Osteocyte (in vitro differentiated cells): ENCODE results near the gene TRABD2A. TPM values are rescaled to one million over a fixed set of nuclear protein-coding genes. Genes with fewer than 3 reads are reported as not detected.
"Not testable (repeated sequence)": the region's sequence is repeated elsewhere in the genome, so short reads cannot be mapped to it uniquely, and the experiment has no call there.

ENCODE experiments used
- DNase-seq: peaks from one replicate; pipeline ENCODE4 v3.0.0; 2021; ENCODE audit warnings: mixed read lengths; ENCODE audit not compliant: unreplicated experiment; ENCODE audit errors: extremely low spot score
- H3K27ac Mint-ChIP-seq: one replicate; pipeline ENCODE4 v1.8.0; 2021; ENCODE audit warnings: mild to moderate bottlenecking, mixed read lengths; ENCODE audit not compliant: unreplicated experiment
- H3K27me3 Mint-ChIP-seq: one replicate; pipeline ENCODE4 v1.8.0; 2021; ENCODE audit warnings: mixed read lengths; ENCODE audit not compliant: unreplicated experiment
- H3K36me3 Mint-ChIP-seq: one replicate; pipeline ENCODE4 v1.8.0; 2021; ENCODE audit warnings: mixed read lengths; ENCODE audit not compliant: unreplicated experiment
- H3K4me1 Mint-ChIP-seq: one replicate; pipeline ENCODE4 v1.8.0; 2021; ENCODE audit warnings: mixed read lengths; ENCODE audit not compliant: unreplicated experiment
- H3K4me3 Mint-ChIP-seq: one replicate; pipeline ENCODE4 v1.8.0; 2021; ENCODE audit warnings: mild to moderate bottlenecking, moderate library complexity, mixed read lengths; ENCODE audit not compliant: unreplicated experiment
- H3K9me3 Mint-ChIP-seq: one replicate; pipeline ENCODE4 v1.8.0; 2021; ENCODE audit warnings: mixed read lengths; ENCODE audit not compliant: unreplicated experiment
- total RNA-seq: library from RNA; stranded (reverse); gene quantifications from 2 replicates; pipeline ENCODE4 v1.2.1, GENCODE V29; 2021
- TF ChIP-seq, protein P1 (sequence below): fragments of 200-600 bp; sonication (generic); IDR thresholded peaks from 2 replicates; pipeline ENCODE4 v1.5.0; 2021; ENCODE audit warnings: antibody characterized with exemption, mild to moderate bottlenecking, moderate library complexity

The TRABD2A gene
- total RNA-seq, 1 donor from 2014 or later = 0.99 TPM

DNA sequence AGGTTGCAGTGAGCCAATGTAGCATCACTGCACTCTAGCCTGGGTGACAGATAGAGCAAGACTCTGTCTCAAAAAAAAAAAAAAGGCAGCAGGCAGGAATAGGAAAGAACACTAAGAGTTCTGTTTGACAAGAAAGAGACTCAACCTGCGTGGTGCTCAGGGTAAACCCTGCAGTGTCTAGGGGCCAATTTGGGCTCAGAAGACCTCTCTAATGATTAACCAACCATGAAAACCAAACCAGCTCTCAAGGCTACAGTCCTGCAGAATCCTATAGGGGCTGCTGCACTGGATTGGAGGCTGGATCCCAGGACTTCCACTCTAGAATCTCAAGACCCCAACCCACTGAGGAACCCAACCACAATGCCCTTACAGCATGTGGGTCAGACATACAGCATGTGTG lies 2.4 kb downstream of the TRABD2A start:
- Mint-ChIP-seq H3K4me3 (no peak overlapping the region), H3K27me3 (peaks cover 52% of the 10 kb centered on the region), H3K27ac (no peak overlapping the region), H3K9me3 (no peaks in the 10 kb centered on the region), H3K36me3 (no peaks in the 10 kb centered on the region), H3K4me1 (peaks cover 30% of the 10 kb centered on the region)
- peak; percentile 46 for DNase-seq
- TF ChIP-seq, protein P1, sequence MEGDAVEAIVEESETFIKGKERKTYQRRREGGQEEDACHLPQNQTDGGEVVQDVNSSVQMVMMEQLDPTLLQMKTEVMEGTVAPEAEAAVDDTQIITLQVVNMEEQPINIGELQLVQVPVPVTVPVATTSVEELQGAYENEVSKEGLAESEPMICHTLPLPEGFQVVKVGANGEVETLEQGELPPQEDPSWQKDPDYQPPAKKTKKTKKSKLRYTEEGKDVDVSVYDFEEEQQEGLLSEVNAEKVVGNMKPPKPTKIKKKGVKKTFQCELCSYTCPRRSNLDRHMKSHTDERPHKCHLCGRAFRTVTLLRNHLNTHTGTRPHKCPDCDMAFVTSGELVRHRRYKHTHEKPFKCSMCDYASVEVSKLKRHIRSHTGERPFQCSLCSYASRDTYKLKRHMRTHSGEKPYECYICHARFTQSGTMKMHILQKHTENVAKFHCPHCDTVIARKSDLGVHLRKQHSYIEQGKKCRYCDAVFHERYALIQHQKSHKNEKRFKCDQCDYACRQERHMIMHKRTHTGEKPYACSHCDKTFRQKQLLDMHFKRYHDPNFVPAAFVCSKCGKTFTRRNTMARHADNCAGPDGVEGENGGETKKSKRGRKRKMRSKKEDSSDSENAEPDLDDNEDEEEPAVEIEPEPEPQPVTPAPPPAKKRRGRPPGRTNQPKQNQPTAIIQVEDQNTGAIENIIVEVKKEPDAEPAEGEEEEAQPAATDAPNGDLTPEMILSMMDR = no peak

DNA sequence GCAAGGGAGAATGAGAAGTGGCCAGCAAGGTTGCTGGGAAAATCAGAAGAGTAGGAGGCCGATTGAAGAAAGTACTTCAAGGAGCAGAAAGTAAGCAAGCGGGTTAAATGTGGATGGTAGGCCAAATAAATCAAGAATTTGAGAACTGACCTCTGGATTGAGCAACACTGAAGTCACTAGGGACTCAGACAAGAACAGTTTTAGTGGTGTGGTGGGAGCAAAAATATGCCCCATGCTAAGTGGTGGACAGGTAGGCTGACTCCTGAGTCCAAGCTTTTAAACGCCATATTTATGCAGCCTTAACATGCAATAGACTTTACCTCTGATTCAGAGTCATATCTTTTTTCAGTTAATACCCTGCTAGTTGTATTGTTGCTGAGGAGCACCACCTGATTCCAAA lies 4.5 kb downstream of the TRABD2A start:
- no peak overlapping the region for H3K27ac Mint-ChIP-seq

DNA sequence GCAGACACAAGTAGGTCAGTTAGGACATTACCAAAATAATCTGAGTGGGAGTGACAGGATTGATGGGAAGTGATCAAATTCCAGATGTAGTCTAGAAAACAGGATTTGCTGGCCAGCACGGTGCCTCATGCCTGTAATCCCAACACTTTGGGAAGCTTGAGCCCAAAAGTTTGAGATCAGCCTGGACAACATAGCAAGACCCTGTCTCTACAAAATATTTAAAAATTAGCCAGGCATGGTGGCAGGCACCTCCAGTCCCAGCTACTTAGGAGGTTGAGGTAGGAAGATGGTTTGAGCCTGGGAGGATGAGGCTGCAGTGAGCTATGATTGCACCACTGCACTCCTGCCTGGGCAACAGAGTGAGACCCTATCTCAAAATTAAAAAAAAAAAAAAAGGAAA lies 5.3 kb downstream of the TRABD2A start:
- not testable (repeated sequence) for DNase-seq, H3K36me3 Mint-ChIP-seq, H3K4me3 Mint-ChIP-seq, H3K27ac Mint-ChIP-seq, H3K9me3 Mint-ChIP-seq
- H3K4me1 Mint-ChIP-seq = peaks cover 12% of the 10 kb centered on the region
- peaks cover 54% of the 10 kb centered on the region for H3K27me3 Mint-ChIP-seq

More for the DNA sequence above, 4.5 kb downstream of the TRABD2A start:
- peaks cover 18% of the 10 kb centered on the region for H3K4me1 Mint-ChIP-seq
- no peaks in the 10 kb centered on the region for H3K9me3 Mint-ChIP-seq
- TF ChIP-seq, protein P1 = no peak
- no peak for DNase-seq
- H3K36me3 Mint-ChIP-seq = no peaks in the 10 kb centered on the region
- H3K27me3 Mint-ChIP-seq = peaks cover 59% of the 10 kb centered on the region
- no peak overlapping the region for H3K4me3 Mint-ChIP-seq

DNA sequence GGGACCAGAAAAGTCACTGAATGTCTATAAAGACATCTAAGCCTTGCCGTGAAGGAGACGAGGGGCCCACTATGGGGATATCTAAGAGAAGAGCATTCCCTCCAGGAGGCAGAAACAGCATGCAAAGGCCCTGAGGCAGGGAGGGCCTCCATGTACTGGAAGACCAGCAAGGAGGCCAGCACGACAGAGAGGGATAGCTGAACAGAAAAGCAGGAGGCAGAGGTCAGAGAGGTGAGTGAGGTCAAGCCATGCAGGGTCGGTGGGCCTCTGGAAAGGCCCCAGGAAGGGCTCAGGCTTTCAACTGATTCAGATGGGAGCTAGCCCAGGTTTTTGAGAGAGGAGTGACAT lies 5.7 kb downstream of the TRABD2A start:
- H3K4me1 Mint-ChIP-seq = peaks cover 8% of the 10 kb centered on the region
- no peak for DNase-seq
- no peaks in the 10 kb centered on the region for H3K9me3 Mint-ChIP-seq
- TF ChIP-seq, protein P1 = no peak
- peaks cover 54% of the 10 kb centered on the region for H3K27me3 Mint-ChIP-seq
- no peak overlapping the region for H3K4me3 Mint-ChIP-seq
- H3K27ac Mint-ChIP-seq = no peak overlapping the region
- no peaks in the 10 kb centered on the region for H3K36me3 Mint-ChIP-seq

DNA sequence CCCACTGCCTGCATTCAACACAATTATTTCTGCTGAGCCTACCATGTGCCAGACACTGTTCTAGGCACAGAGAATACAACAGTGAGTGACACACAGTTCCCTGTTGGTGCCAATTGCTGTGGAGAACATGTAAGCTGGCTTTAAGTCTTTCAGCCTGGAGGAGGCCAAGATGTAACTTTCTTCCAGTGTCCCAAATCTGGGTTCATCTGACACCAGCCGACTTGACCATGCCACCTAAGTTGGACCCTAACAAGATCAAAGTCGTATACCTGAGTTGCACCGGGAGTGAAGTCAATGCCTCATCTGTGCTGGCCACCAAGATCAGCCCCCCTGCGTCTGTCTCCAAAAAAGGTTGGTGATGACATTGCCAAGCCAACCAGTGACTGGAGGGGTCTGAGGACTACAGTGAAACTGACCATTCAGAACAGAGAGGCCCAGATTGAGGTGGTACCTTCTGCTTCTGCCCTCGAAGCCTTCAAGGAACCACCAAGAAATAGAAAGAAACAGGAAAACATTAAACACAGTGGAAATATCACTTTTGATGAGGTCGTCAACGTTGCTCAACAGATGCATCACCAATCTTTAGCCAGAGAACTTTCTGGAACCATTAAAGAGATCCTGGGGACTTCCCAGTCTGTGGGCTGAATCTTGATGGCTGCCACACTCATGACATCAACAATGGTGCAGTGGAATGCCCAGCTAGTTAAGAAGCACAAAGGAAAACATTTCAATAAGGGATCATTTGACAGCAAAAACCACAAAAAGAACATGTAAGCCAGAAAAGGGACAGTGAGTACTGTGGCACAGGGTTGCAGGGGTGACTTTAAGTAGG lies 6.3 kb downstream of the TRABD2A start:
- TF ChIP-seq, protein P1 = no peak
- Mint-ChIP-seq H3K27me3 (peaks cover 54% of the 10 kb centered on the region), H3K4me1 (peaks cover 4% of the 10 kb centered on the region), H3K36me3 (no peaks in the 10 kb centered on the region), H3K4me3 (no peak overlapping the region), H3K27ac (no peak overlapping the region), H3K9me3 (no peaks in the 10 kb centered on the region)
- DNase-seq = no peak
